Central memory CD4-positive, alpha-beta T cell (primary cell): Measurements from ENCODE around the gene THBD.
"Not testable (repeated sequence)": the region's sequence is repeated elsewhere in the genome, so short reads cannot be mapped to it uniquely, and the experiment has no call there.

Source experiments
- DNase-seq: peaks from one replicate; pipeline ENCODE4 v3.0.0; 2022

Gene THBD

DNA sequence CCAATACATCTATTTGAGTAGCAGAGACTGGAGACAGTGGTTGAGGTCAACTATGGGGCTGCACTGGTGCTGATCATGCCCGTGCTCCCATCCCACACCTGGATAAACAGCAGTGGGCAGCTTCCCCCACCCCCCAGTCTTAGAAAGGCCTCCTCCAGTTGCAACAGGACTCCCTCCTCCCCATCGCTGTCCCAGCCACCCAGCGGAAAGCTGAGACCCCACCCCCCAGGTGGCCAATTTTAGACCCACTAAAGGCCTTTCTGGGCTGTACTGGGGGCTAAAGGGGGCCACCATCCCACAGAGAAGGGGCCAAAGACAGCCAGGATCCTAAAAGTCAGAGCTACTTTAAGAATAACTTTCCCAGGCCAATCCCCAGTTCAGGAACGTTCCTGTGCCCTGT, 15.6 kb downstream of the THBD start:
- DNase-seq: no peak

DNA sequence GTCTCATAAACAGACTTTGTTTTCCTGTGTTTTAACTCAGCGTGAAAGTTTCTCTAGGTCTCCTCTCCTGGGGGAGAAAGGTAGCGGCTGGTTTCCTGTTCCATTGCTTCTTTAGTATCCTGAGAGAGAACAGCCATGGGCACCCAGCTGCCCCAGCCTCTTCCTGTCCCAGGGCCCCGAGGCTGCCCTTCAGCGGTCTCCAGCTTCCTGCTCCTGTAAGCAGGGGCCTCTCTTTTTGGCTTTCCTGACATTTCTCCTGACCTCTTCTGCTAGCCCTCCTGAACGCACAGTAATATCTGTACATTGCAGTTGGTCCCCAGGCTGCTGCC, 16.8 kb downstream of the THBD start:
- no peak for DNase-seq

DNA sequence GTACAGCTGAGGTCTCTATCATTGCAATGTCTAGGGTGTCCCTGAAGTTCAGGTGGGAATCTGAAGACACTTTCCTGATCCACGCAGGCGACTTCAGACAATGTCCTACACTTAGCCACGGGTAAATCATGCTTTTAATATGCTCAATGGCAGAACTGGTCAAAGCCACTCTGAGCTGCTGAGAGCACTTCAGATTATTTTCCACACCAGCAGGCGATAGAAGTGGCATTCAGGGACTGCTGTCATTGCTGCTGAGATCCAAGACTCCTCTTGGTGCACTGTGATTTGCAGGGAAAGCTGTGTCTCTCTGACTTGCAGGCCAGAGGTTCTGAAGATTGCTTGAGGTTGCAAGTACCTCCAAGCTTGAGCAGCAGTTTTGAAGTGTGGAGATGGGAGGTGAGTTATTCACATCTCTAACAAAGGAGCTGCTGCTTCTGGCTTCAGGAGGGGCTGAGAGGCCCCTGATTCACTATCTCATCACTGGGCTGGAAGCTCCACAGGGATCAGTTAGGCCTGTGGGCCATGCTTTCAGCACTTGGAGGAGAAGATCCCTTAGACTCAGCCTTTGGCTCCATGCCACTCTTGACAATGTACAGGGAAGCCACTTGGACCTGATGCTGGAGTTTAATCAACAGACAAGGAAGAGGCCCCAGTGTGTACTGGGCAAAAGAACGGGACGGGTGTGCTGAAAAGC, 17.3 kb downstream of the THBD start:
- no peak for DNase-seq

DNA sequence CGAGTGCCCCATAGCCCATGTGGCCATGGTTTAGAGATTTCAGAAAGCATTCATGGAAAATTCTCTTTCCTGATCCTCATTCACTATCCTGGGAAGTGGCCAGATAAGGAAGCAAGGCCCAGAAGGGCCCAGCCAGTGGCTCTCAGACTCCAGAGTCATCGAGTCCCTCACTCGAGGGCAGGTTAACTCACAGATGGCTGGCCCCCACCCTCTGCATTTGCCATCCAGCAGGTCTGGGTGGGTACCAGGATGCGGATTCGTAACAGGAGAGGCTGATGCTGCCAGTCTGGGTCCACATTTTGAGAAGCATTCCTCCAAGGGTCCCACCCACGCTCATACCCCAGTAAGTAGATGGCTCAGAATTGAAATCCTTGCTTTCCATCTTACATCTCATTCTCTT, 18.1 kb downstream of the THBD start:
- DNase-seq: no peak

DNA sequence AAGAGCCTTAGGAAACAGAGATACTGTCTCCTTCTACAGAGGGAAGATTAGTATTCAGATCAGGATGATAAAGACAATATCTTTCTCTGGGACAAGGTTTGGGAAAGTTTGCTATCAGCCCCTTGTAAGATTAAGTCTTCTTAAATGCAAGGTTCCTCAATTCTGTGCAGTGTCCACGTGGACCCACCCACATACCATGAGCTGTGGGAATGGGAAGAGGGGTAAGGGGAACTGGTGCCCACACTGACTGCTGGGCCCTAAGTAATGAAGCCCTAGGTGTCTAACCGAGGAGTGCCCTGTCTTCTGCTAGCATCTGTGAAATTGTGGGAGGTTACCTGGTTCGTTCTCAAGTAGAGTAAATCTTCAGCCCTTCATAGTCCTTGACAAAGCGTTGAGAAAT, 20.1 kb downstream of the THBD start:
- DNase-seq: no peak

DNA sequence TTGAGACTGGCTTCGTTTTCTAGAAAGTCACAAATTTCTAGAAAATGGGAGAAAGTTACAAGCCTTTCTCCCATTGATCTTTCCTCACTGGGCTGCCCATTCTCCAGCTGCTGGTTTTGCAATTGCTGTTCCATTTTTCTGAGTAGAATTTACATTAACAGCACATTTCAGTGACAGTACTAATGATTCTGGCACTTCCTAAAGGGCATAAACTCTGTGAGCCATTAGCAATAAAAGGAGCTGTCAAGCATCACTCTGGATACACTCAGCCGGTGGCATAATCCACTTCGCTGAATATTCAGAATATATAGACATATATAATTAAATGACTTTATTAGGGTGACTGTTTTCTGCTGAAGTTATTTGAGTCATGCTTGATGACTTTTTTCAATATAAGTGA, 21.1 kb downstream of the THBD start:
- no peak for DNase-seq

DNA sequence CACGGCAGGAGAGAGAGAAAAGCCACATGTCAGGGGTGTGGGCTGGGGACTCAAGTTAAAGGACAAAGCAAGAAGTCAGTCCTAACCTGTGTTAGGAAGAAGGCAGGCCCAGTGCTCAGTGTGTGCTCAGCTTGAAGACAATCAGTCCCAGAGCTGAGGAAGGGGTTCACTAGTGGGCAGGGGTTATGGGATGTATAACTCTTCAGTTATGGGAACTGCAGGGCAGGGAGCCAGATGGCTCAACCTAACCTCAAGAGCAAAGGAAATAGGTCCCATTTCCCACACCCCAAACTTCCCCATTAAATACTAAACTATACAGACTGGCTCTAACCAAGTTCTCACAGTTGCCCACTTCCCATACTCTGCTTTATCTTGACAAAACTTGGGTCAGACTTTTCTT, 21.8 kb downstream of the THBD start:
- no peak for DNase-seq

DNA sequence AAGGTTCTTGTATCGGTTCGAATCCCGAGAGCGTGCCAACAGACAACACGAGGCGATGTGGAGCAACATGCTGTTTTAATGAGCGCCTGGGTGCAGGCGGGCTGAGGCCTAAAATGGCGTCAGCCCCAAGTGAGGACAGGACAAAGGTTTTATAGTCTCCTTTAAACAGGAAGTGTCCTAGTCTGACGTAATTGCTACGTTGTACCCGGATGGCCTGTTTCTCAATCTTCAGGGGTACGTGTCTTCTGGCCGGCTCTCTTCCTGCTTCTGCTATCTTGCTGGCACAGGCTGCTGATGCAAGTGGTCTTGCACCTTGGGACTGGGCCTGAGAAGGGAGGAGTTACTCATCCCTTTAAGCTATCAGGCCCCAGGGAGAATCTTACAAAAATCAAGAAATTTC, 24.0 kb downstream of the THBD start:
- DNase-seq: not testable (repeated sequence)

DNA sequence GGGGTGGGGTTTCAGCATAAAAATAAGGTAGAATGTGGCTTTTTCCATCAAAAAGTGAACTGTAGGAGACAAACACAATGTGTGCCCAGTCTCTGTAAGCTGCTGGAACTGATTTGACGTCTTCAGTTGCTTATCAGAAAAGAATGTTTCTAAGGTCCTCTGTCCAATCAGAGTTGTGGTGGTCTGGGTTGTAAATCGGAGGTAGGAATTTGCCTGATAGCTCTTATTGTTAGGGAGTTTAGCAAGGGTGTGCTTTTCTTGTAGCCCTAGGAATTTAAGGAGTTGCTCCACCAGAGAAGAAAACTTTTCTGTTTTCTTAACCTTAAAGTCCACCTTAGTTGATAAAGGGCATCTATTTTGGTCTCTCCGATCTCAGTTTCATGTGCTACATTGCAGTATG, 24.8 kb downstream of the THBD start:
- DNase-seq: no peak

DNA sequence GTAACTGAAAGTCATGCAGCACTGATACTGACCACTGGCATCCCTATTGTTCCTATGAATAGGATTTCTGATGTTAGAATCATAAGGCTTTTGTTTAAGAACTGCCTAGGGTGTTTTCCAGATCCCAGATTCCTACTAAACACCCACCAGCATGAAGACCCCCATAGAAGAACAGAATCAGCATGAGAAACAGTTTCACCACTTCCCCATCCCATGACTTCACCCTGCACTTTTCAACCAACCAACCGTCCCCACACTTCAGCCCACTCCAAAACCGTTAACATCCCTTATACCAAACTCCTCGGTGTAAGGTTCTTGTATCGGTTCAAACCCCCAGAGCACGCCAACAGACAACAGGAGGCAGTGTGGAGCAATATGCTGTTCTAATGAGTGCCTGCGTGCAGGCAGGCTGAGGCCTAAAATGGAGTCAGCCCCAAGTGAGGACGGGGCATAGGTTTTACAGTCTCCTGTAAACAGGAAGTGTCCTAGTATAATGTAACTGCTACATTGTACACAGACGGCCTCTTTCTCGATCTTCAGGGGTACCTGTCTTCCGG, 25.8 kb downstream of the THBD start:
- DNase-seq: no peak

DNA sequence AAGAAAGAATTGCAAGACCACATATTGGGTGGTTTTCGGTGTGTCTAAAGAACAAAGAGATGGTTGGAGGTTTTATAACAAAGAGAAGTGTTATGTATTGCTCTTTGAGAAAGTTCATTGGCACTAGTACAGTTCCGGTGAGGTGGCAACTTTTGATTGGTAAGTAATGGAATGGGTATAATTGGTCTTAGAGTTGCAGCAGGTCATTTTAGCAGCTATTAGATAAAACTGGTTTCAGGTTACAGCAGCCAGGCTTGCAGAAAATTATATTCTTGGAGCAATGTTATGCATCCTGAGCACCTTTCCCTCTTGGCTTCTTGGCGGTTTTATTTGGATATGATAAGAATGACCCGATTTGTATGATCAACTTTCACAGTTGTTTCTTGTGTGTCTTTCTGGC, 26.6 kb downstream of the THBD start:
- DNase-seq: no peak

DNA sequence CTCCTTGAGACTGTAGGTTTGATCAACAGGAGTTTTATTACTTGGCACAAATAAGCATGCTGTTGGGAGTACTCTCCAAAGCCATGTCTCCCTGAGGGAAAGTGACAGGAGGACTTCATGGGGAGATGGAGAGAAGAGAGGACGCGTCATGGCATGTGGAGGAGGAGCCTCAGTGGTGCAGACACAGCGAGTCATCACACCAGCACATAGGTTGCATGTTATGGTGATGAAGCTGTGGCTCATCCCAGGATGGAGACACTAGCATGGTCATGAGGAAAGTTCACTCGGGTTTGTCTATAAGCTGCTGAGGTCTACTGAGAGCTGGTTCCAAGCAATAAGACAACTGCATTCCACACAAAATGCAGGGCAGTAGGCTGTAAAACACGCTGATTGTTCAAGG, 27.5 kb downstream of the THBD start:
- DNase-seq: no peak

DNA sequence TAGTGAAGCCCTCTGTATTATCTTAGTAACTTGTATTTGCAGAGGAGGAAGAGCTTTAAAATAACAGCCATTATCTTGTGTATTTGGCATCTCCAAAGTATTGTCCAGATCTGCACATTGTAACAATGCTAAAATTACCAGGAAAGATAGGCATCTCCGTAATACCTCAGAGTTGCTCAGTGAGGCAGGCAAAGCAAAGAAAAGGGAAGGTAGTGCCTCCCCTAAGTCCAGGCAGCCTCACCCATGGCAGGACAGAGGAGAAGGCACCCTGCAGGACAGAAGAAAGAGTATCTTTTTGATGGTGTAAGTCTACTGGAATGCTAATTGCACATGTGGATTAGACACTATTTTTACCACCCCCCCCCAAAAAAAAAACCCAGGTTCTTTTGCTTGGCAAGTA, 27.9 kb downstream of the THBD start:
- DNase-seq: no peak

DNA sequence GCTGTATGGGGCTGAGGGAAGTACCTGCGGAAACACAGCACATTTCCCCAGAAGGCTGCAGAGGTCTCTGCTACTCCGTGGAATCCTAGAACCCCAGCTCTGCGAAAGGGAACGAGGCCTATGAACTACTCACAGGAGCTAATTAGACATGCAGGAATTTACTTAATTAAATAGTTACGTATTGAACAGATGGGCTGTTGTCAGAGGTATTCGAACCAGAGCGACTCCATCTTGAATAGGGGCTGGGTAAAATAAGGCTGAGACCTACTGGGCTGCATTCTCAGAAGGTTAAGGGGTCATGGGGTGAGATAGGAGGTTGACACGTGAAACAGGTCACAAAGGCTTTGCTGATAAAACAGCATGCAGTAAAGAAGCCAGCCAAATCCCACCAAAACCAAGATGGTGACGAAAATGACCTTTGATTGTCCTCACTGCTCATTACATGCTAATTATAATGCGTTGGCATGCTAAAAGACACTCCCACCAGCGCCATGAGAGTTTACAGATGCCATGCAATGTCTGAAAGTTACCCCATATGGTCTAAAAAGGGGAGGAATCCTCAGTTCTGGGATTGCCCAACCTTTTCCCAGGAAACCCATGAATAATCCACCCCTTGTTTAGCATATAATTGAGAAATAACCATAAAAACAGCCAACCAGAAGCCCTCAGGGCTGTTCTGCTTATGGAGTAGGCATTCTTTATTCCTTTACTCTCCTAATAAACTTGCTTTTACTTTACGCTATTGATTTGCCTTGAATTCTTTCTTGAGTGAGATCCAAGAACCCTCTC, 29.0 kb downstream of the THBD start:
- DNase-seq: no peak

DNA sequence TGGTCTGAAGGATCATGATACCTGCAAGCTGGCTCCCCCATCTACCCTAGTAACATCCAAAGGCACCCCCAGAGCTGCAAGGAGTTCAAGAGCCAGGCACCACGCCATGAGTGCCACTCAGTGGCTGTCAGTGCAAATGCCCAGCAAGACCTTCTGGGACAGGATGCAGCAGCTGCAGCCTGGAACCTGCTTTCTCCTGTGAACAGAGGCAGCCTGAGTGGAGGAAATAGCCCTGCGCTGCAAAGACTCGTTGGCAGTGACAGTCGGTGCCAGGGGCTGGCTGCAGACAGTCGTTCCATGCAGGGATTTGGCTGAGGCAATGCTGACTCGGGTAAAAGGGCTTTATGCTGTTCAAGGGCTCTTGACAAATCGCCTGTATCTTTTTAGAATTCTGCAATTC, 30.1 kb downstream of the THBD start:
- no peak for DNase-seq

DNA sequence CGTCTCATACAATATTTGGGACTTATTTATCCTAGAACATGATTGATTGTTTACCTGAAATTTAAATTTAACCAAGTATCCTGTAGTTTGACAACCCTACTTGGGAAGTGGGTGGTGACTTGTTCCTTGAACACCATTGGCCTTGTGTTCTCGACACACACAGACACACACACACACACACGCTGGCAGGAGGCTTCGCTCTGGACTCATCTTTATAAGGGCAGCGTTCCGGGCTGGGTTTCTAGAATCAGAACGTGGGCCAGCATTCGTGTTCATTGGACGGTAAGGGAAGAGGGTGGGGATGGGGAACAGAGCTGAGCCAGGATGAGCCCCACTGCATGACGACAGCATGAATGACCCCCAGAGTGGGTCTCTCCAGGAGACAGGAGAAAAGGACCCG, 30.5 kb downstream of the THBD start:
- DNase-seq: no peak

DNA sequence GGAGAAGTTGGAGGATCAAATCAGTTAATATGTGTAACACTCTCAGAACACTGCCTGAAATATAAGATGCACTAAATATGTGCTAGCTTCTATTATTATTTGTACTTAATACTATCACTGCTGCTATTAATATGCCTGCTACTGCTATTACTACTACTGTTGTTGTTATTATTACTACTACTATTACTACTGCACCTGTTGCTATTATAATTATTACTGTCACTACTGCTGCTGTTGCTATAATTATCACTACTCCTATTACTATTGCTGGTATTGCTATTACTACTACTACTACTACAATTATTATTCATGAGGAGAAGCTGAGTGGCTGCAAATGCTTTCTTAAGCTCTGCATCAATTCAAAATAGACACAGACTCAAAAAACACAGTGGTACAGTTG, 31.0 kb downstream of the THBD start:
- no peak for DNase-seq

DNA sequence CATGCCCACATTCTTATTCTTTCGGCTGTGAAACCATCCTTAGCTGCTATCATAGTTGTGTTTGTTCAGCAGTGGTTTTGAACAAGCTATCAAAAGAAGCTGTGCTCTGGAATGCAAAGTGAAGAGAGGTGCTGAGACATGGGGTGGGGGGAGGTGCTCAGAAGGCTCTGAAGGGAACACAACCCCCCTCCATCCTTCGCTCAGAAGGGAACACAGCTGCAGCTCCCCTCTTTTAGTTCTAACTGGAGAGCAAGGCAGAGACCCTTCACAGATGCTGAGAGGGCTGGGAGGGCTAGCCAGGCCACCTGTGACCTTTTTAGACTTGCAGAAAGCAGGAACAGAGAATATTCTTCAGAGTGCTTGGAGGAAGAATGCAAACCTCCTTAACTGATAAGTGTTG, 32.0 kb downstream of the THBD start:
- no peak for DNase-seq

DNA sequence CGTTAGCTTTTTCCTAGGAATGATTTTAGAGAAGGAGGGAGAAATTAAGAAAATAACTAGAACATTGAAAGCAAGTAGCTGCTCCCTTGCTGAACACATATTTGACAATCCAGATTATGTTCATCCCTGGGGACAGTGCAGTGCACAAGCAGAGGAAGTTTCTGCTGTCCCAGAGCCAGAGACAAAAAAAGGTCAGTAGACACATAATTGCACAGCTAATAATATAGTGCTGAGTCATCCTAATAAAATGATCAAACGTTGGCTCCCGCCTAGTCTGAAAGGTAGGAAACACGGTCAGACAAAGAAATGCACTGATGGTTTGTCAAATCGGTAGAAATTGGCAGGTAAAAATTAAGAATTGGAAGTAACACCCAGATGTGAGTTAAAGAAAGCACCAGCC, 36.0 kb downstream of the THBD start:
- no peak for DNase-seq

DNA sequence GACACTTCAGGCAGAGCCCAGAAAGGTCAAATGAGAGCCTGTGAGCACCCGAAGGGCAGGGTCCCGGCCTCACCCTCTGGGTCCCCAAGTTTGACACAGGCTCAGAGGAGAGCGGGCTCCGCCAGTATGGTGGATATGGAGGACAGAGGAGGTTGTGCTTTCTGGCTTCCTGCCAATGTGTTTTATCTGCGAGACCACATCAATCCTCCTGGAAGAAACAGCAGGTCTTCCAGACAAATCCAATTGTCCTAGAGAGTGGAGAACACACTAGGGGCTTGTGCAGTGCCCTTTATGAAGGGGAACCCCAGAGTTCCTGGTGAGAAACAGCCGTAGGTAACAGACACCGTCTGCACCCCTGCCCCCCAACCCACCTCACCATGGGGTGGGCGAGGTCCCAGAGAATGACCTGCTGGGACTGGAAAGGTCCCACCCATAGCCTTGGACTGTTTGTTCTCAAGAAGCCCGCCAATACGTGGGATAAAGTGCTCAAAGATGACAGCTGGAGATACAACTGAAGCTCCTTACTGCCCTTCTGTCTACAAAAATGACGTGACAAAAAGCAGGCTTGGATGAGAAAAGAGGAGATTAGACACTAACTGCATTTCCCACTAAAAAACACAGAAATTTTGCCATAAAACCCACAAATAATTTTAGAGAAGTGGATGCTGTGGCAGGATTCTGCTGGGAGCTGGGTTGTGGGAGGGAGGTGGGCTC, 38.3 kb downstream of the THBD start:
- DNase-seq: no peak

DNA sequence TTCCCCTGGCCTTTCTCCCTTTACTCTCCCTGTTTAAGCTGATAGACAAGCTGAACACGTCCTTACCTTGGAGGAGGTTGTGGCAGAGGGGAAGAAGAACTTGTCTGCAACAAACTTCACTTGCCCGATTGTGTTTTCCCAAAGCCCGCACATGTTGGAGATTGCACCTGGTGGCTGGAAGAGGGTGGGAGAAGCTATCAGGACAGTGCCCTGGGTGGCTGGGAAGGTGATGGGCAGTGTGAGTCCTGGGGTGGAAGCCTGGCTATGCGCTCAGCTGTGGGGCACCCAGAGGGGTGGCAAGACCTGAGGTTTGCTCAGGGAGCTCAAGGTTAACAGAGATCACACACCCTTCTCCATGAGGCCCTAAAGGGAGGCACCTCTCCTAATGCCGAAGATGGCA, 39.4 kb downstream of the THBD start:
- DNase-seq: no peak

DNA sequence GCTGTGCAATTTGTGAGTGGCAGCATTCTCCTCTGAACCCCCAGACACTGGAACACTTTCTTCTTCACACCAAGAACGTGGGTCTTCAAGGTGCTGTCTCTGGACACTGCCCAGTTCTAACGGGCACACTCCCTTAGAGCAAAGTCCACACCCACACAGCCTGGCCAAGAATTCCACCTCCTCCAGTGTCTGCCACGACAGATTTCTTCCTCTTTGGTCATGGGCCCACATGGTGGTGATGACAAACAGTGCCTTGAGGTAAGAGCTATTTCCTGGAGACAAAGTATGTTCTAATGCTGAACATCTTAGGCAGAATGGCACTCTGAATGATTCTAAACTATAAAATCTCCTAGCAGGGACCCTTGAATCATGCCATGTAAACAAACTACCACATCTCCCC, 39.8 kb downstream of the THBD start:
- DNase-seq: no peak

DNA sequence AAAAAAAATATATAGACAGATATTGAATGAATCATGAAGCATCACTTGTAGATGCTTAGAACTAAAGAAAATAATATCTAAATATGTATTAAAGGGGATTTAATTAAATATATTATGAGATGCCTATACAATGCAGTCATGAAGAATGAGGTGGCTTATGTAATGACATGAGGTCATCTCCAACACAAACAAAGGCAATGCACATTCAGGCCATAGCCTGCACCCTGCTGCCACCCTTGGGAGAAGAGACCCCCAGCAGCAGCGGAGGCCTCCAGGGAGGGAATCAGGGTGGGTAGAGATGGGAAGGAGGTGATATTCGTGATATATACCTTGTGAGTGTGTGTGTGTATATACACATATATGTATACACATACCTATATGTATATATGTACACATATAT, 40.8 kb downstream of the THBD start:
- no peak for DNase-seq
